OCI-LY3 (cell line): ENCODE results near the gene CCM2.

Source experiments
- H2AFZ ChIP-seq: fragments of 200-600, 300-600 bp; shearing (Covaris generic); 2 replicates; pipeline ENCODE4 v1.6.0; 2014; ENCODE audit warnings: antibody characterized with exemption, low read depth, low read length
- H3K27ac ChIP-seq: fragments of 200-600, 300-600 bp; sonication (generic); 2 replicates; pipeline ENCODE4 v1.5.1; 2014; ENCODE audit warnings: mild to moderate bottlenecking, low read length, moderate library complexity, mixed read lengths
- H3K27me3 ChIP-seq: fragments of 200-600, 300-600 bp; sonication (generic); 2 replicates; pipeline ENCODE4 v1.6.1; 2014; ENCODE audit warnings: low read depth, low read length, mixed read lengths
- H3K36me3 ChIP-seq: fragments of 200-600, 300-600 bp; sonication (generic); replicated peaks from 2 replicates; pipeline ENCODE3; 2014; ENCODE audit warnings: low read depth, low read length, mixed read lengths
- H3K4me1 ChIP-seq: fragments of 300-600, 200-600 bp; sonication (generic); 2 replicates; pipeline ENCODE4 v1.6.1; 2014; ENCODE audit warnings: low read length, mixed read lengths
- H3K4me2 ChIP-seq: fragments of 200-600, 300-600 bp; sonication (generic); 2 replicates; pipeline ENCODE4 v1.6.1; 2014; ENCODE audit warnings: low read length, mixed read lengths
- H3K4me3 ChIP-seq: fragments of 300-600, 200-600 bp; sonication (generic); 2 replicates; pipeline ENCODE4 v1.5.1; 2014; ENCODE audit warnings: antibody characterized with exemption, mild to moderate bottlenecking, low read length, moderate library complexity
- H3K79me2 ChIP-seq: fragments of 300-600, 200-600 bp; shearing (Covaris generic); 2 replicates; pipeline ENCODE4 v1.6.1; 2014; ENCODE audit warnings: mild to moderate bottlenecking, low read length, mixed read lengths
- H3K9ac ChIP-seq: fragments of 300-600, 200-600 bp; shearing (Covaris generic); 2 replicates; pipeline ENCODE4 v1.6.0; 2014; ENCODE audit warnings: mild to moderate bottlenecking, low read length, moderate library complexity
- H3K9me3 ChIP-seq: fragments of 200-600, 300-600 bp; shearing (Covaris generic); 2 replicates; pipeline ENCODE4 v1.6.1; 2014; ENCODE audit warnings: low read length, mixed read lengths; ENCODE audit not compliant: insufficient read depth
- H4K20me1 ChIP-seq: fragments of 200-600, 300-600 bp; sonication (generic); 2 replicates; pipeline ENCODE4 v1.6.1; 2016; ENCODE audit warnings: low read length, mixed read lengths; ENCODE audit not compliant: insufficient read depth
- CTCF ChIP-seq: fragments of 200-600, 300-600 bp; sonication (generic); IDR thresholded peaks from 2 replicates; pipeline ENCODE4 v1.5.1; 2014; ENCODE audit warnings: antibody characterized with exemption, low read length, low read depth
- EZH2phosphoT487 ChIP-seq: fragments of 200-600 bp; shearing (Covaris generic); IDR thresholded peaks from 2 replicates; pipeline ENCODE4 v1.6.1; 2018; ENCODE audit warnings: antibody characterized with exemption, mixed run types, low read depth

CCM2 gene

GRCh38 chr7:45074528-45075354 lies 74.7 kb downstream of the CCM2 start:
- Histone ChIP-seq H3K4me1 (no peaks in the 10 kb centered on the region), H3K9me3 (no peaks in the 10 kb centered on the region), H3K27me3 (no peaks in the 10 kb centered on the region), H3K9ac (no peak overlapping the region), H3K4me3 (no peak overlapping the region), H3K36me3 (peaks cover 3% of the 10 kb centered on the region), H3K4me2 (no peak overlapping the region), H3K79me2 (no peaks in the 10 kb centered on the region), H3K27ac (no peak overlapping the region), H4K20me1 (no peaks in the 10 kb centered on the region), H2AFZ (no peak overlapping the region)
- TF ChIP-seq EZH2phosphoT487 (no peak), CTCF (no peak)

- Histone ChIP-seq H3K9ac (no peak overlapping the region), H3K4me3 (no peak overlapping the region)
These were observed 75.3 kb downstream of the CCM2 start for GRCh38 chr7:45075355-45075644.

DNA sequence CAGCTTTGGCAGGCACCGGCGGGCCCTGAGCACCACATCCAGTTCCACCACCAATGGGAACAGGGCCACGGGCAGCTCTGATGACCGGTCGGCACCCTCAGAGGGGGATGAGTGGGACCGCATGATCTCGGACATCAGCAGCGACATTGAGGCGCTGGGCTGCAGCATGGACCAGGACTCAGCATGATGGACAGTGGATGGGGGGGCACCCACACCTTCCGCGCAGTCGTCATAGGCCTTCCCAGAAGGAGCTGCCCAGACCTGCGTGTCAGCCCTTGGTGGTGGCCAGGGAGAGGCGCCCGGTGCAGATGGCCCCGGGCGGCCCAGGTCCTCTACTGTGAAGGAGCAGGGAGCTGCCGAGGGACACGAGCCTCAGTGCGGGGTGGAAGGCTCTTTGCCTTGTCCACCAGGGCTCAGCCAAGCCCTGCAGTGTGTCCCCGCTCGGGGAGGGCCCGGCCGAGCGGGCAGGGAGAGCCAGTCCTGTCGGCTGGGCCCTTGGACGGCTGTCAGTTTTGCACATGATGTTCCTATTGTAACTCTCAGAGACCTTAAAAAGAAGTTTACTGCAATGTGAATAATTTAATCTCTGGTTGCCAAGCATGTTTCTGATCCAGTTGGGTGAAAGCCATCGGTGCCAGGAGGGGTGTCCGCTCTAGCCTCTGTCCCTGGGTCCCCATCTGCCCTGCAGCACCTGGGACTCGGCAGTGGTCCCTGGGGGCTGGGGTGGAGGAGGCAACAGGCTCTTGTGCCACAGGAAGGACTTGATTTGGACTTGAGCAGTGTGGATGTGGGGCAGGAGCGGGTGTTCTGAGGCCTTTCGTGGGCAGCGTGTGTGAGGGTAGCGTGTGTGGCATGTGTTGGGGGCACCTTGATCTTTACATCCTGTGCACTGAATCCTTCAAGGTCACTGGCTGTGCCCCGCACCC lies 76.1 kb downstream of the CCM2 start:
- Histone ChIP-seq H3K79me2 (no peaks in the 10 kb centered on the region), H3K27me3 (no peaks in the 10 kb centered on the region), H3K27ac (no peak overlapping the region), H4K20me1 (no peaks in the 10 kb centered on the region), H3K9me3 (no peaks in the 10 kb centered on the region), H3K9ac (no peak overlapping the region), H3K36me3 (peaks cover 3% of the 10 kb centered on the region), H3K4me2 (no peak overlapping the region), H3K4me1 (no peaks in the 10 kb centered on the region), H3K4me3 (no peak overlapping the region), H2AFZ (no peak overlapping the region)
- TF ChIP-seq EZH2phosphoT487: no peak
- no peak for TF ChIP-seq CTCF

More at GRCh38 chr7:45075355-45075644, 75.3 kb downstream of the CCM2 start:
- Histone ChIP-seq H4K20me1 (no peaks in the 10 kb centered on the region), H3K36me3 (peaks cover 3% of the 10 kb centered on the region), H3K27ac (no peak overlapping the region), H3K9me3 (no peaks in the 10 kb centered on the region), H3K27me3 (no peaks in the 10 kb centered on the region), H3K79me2 (no peaks in the 10 kb centered on the region), H3K4me1 (no peaks in the 10 kb centered on the region), H3K4me2 (no peak overlapping the region), H2AFZ (no peak overlapping the region)
- TF ChIP-seq EZH2phosphoT487: no peak
- TF ChIP-seq CTCF: no peak

GRCh38 chr7:45076946-45077345 lies 76.9 kb downstream of the CCM2 start:
- H3K4me3 ChIP-seq: no peak overlapping the region
- H3K27me3 ChIP-seq: no peaks in the 10 kb centered on the region
- H3K4me2 ChIP-seq: no peak overlapping the region
- no peak overlapping the region for H3K27ac ChIP-seq
- H3K79me2 ChIP-seq: no peaks in the 10 kb centered on the region
- H2AFZ ChIP-seq: no peak overlapping the region
- H4K20me1 ChIP-seq: no peaks in the 10 kb centered on the region
- no peak for TF ChIP-seq EZH2phosphoT487
- TF ChIP-seq CTCF: no peak
- no peaks in the 10 kb centered on the region for H3K9me3 ChIP-seq
- H3K36me3 ChIP-seq: peaks cover 3% of the 10 kb centered on the region
- no peak overlapping the region for H3K9ac ChIP-seq
- H3K4me1 ChIP-seq: no peaks in the 10 kb centered on the region
